Ishikawa (cell line): Measurements from ENCODE around the gene MLLT10.

ENCODE experiments used
- CEBPB ChIP-seq: IDR thresholded peaks from 2 replicates; pipeline ENCODE4 v1.6.1; 2012
- CREB1 ChIP-seq: IDR thresholded peaks from 2 replicates; pipeline ENCODE4 v1.6.1; 2012; ENCODE audit warnings: low read depth
- EGR1 ChIP-seq: IDR thresholded peaks from 2 replicates; pipeline ENCODE4 v1.6.1; 2012
- EP300 ChIP-seq: IDR thresholded peaks from 2 replicates; pipeline ENCODE4 v1.6.1; 2012; ENCODE audit warnings: borderline replicate concordance
- FOXM1 ChIP-seq: IDR thresholded peaks from 2 replicates; pipeline ENCODE4 v1.6.1; 2012; ENCODE audit warnings: low read depth, borderline replicate concordance
- NFIC ChIP-seq: IDR thresholded peaks from 2 replicates; pipeline ENCODE4 v1.6.1; 2012
- RAD21 ChIP-seq: IDR thresholded peaks from 2 replicates; pipeline ENCODE4 v1.6.1; 2012; ENCODE audit warnings: low read depth
- REST ChIP-seq: IDR thresholded peaks from 2 replicates; pipeline ENCODE4 v1.6.1; 2012; ENCODE audit warnings: low read depth, mild to moderate bottlenecking
- TAF1 ChIP-seq: IDR thresholded peaks from 2 replicates; pipeline ENCODE4 v1.6.1; 2012; ENCODE audit warnings: low read depth, mild to moderate bottlenecking
- TCF12 ChIP-seq: IDR thresholded peaks from 2 replicates; pipeline ENCODE4 v1.6.1; 2012; ENCODE audit warnings: low read depth
- TEAD4 ChIP-seq: IDR thresholded peaks from 2 replicates; pipeline ENCODE4 v1.6.1; 2012
- YY1 ChIP-seq: IDR thresholded peaks from 2 replicates; pipeline ENCODE4 v1.6.1; 2012; ENCODE audit warnings: low read depth
- ZBTB7A ChIP-seq: IDR thresholded peaks from 2 replicates; pipeline ENCODE4 v1.6.1; 2012; ENCODE audit warnings: low read depth
- TF ChIP-seq, protein P1 (sequence below): IDR thresholded peaks from 2 replicates; pipeline ENCODE4 v1.6.1; 2012
- TF ChIP-seq, protein P2 (sequence below): IDR thresholded peaks from 2 replicates; pipeline ENCODE4 v1.6.1; 2012

Gene MLLT10

GRCh38 chr10:21602313-21602712, 68.3 kb downstream of the MLLT10 start:
- TF ChIP-seq TAF1, result no peak
- TF ChIP-seq RAD21, result no peak
- no peak for TF ChIP-seq YY1
- no peak for TF ChIP-seq EP300
- no peak for TF ChIP-seq REST
- no peak for TF ChIP-seq NFIC
- no peak for TF ChIP-seq CREB1
- no peak for TF ChIP-seq TCF12
- no peak for TF ChIP-seq EGR1
- TF ChIP-seq, protein P1, sequence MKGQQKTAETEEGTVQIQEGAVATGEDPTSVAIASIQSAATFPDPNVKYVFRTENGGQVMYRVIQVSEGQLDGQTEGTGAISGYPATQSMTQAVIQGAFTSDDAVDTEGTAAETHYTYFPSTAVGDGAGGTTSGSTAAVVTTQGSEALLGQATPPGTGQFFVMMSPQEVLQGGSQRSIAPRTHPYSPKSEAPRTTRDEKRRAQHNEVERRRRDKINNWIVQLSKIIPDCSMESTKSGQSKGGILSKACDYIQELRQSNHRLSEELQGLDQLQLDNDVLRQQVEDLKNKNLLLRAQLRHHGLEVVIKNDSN, result no peak
- no peak for TF ChIP-seq FOXM1
- no peak for TF ChIP-seq ZBTB7A
- TF ChIP-seq TEAD4, result no peak
- TF ChIP-seq, protein P2, sequence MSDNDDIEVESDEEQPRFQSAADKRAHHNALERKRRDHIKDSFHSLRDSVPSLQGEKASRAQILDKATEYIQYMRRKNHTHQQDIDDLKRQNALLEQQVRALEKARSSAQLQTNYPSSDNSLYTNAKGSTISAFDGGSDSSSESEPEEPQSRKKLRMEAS, result no peak

GRCh38 chr10:21603721-21604120, 69.7 kb downstream of the MLLT10 start:
- no peak for TF ChIP-seq TCF12
- no peak for TF ChIP-seq CEBPB
- no peak for TF ChIP-seq EGR1
- no peak for TF ChIP-seq EP300
- no peak for TF ChIP-seq YY1
- TF ChIP-seq TEAD4, result no peak
- no peak for TF ChIP-seq NFIC
- no peak for TF ChIP-seq FOXM1
- TF ChIP-seq, protein P2, result no peak
- no peak for TF ChIP-seq RAD21
- TF ChIP-seq TAF1, result no peak
- no peak for TF ChIP-seq REST
- no peak for TF ChIP-seq ZBTB7A
- TF ChIP-seq CREB1, result no peak
- TF ChIP-seq, protein P1, result no peak

DNA sequence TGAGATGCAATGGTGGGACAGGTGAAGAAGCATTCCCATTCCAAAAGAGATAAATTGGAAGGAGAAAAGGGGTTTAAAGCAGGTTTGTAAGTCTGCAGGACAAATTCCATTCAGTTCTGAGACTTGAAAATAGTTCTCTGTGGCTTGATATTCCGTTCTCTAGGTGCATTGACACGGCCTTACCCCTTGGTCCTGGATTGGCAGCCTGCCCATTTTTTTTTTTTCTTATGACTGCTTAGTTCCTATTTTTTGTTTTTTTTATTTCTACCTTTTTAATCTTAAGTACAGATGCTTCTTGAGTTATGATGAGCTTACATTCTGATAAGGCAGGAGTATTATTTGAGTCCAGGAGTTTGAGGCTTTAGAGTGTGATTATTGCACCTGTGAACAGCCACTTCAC, 70.6 kb downstream of the MLLT10 start:
- TF ChIP-seq NFIC, result no peak
- no peak for TF ChIP-seq CEBPB
- TF ChIP-seq, protein P2, result no peak
- no peak for TF ChIP-seq YY1
- TF ChIP-seq FOXM1, result no peak

GRCh38 chr10:21607907-21608306, 73.9 kb downstream of the MLLT10 start:
- TF ChIP-seq REST (no peak), TCF12 (no peak), FOXM1 (no peak), EP300 (no peak), ZBTB7A (no peak), CEBPB (no peak), TAF1 (no peak), YY1 (no peak), EGR1 (no peak), RAD21 (no peak), CREB1 (no peak), TEAD4 (no peak), NFIC (no peak)
- TF ChIP-seq, protein P2, result no peak
- TF ChIP-seq, protein P1, result no peak
